ENCODE data around the gene CDKL4. TPM values are rescaled to one million over a fixed set of nuclear protein-coding genes. Genes with fewer than 3 reads are reported as not detected.
"Not testable (repeated sequence)": the region's sequence is repeated elsewhere in the genome, so short reads cannot be mapped to it uniquely, and the experiment has no call there.

CDKL4 gene
- polyA plus RNA-seq, 5 donors: 0.40 to 2.0 (median 1.1) TPM

- DNase-seq: no peak
These were observed 63.5 kb downstream of the CDKL4 start for GRCh38 chr2:39179974-39180960.

GRCh38 chr2:39178756-39179155 lies 65.0 kb downstream of the CDKL4 start:
- DNase-seq: no peak

- DNase-seq: no peak
These were observed 66.8 kb downstream of the CDKL4 start for GRCh38 chr2:39176997-39177396.

- no peak for DNase-seq
These were observed 68.6 kb downstream of the CDKL4 start for GRCh38 chr2:39175026-39175812.

GRCh38 chr2:39174022-39174421 lies 69.7 kb downstream of the CDKL4 start:
- no peak for DNase-seq

- not testable (repeated sequence) for DNase-seq
These were observed 71.6 kb downstream of the CDKL4 start for GRCh38 chr2:39172047-39172706.

- DNase-seq: no peak
These were observed 72.1 kb downstream of the CDKL4 start for GRCh38 chr2:39171621-39172020.

GRCh38 chr2:39164089-39164488 lies 79.7 kb downstream of the CDKL4 start:
- no peak for DNase-seq

- peak; percentile 38 to 47 for DNase-seq
These were observed 82.8 kb downstream of the CDKL4 start for GRCh38 chr2:39160982-39161381.

GRCh38 chr2:39159283-39159682 lies 84.5 kb downstream of the CDKL4 start:
- DNase-seq: no peak

GRCh38 chr2:39158351-39158750 lies 85.4 kb downstream of the CDKL4 start:
- no peak for DNase-seq

- no peak for DNase-seq
These were observed 86.9 kb downstream of the CDKL4 start for GRCh38 chr2:39156846-39157245.

- peak; percentile 51 to 63 for DNase-seq
These were observed 87.7 kb downstream of the CDKL4 start for GRCh38 chr2:39156107-39156506.

GRCh38 chr2:39155573-39155972 lies 88.2 kb downstream of the CDKL4 start:
- not testable (repeated sequence) for DNase-seq

- DNase-seq: no peak
These were observed 88.8 kb downstream of the CDKL4 start for GRCh38 chr2:39154944-39155343.

GRCh38 chr2:39153312-39153711 lies 90.5 kb downstream of the CDKL4 start:
- DNase-seq: no peak

- no peak for DNase-seq
These were observed 91.3 kb downstream of the CDKL4 start for GRCh38 chr2:39152504-39152903.

GRCh38 chr2:39150890-39151497 lies 92.8 kb downstream of the CDKL4 start:
- DNase-seq: no peak

- DNase-seq: no peak
These were observed 93.6 kb downstream of the CDKL4 start for GRCh38 chr2:39150102-39150562.

GRCh38 chr2:39146630-39147029 lies 97.1 kb downstream of the CDKL4 start:
- no peak for DNase-seq

- no peak for DNase-seq
These were observed 97.8 kb downstream of the CDKL4 start for GRCh38 chr2:39145906-39146421.
